OCI-LY3 (cell line): ENCODE results near the gene TNFSF12.

ENCODE experiments used
- CTCF ChIP-seq: fragments of 200-600, 300-600 bp; sonication (generic); IDR thresholded peaks from 2 replicates; pipeline ENCODE4 v1.5.1; 2014; ENCODE audit warnings: antibody characterized with exemption, low read length, low read depth
- EZH2phosphoT487 ChIP-seq: fragments of 200-600 bp; shearing (Covaris generic); IDR thresholded peaks from 2 replicates; pipeline ENCODE4 v1.6.1; 2018; ENCODE audit warnings: antibody characterized with exemption, mixed run types, low read depth

- TF ChIP-seq CTCF (no peak), EZH2phosphoT487 (no peak)
Measured at GRCh38 chr17:7502171-7502847, 46.5 kb upstream of the TNFSF12 start.
